MCF 10A (cell line): ENCODE measurements around the gene ARPC1B. TPM values are rescaled to one million over a fixed set of nuclear protein-coding genes. Genes with fewer than 3 reads are reported as not detected.
"Not testable (repeated sequence)": the region's sequence is repeated elsewhere in the genome, so short reads cannot be mapped to it uniquely, and the experiment has no call there.

Experiments
- BruUV-seq: library from RNA; stranded (reverse); fragments of 400-500 nt; replicated peaks from 2 replicates; lab custom pipeline; 2021; lab: Mats Ljungman, UMichigan
- CTCF ChIA-PET: fragments of 300-600 bp; sonication (Branson Sonifier 250); formaldehyde crosslinking; extraction: SDS; loops from one replicate; lab custom pipeline; 2021; ENCODE audit warnings: antibody characterized with exemption, inconsistent platforms; lab: Yijun Ruan, JAX
- POLR2A ChIA-PET: fragments of 300-600, 350-650 bp; sonication (Branson Sonifier 250); formaldehyde crosslinking; extraction: SDS; loops from one replicate; lab custom pipeline; 2020; ENCODE audit warnings: antibody characterized with exemption, inconsistent platforms; lab: Yijun Ruan, JAX
- DNase-seq: peaks from one replicate; pipeline ENCODE4 v3.0.0-alpha.2; 2018; ENCODE audit not compliant: unreplicated experiment
- H3K27ac Mint-ChIP-seq: one replicate; pipeline ENCODE4 v1.8.0; 2022; ENCODE audit warnings: mild to moderate bottlenecking, low read depth, mixed read lengths; ENCODE audit not compliant: unreplicated experiment
- H3K27me3 Mint-ChIP-seq: one replicate; pipeline ENCODE4 v1.8.0; 2022; ENCODE audit warnings: mixed read lengths; ENCODE audit not compliant: insufficient read depth, unreplicated experiment
- H3K36me3 Mint-ChIP-seq: one replicate; pipeline ENCODE4 v1.8.0; 2022; ENCODE audit warnings: mild to moderate bottlenecking, moderate library complexity, mixed read lengths; ENCODE audit not compliant: insufficient read depth, unreplicated experiment
- H3K4me1 Mint-ChIP-seq: one replicate; pipeline ENCODE4 v1.8.0; 2022; ENCODE audit warnings: mixed read lengths; ENCODE audit not compliant: insufficient read depth, unreplicated experiment
- H3K4me3 Mint-ChIP-seq: one replicate; pipeline ENCODE4 v1.8.0; 2022; ENCODE audit warnings: mild to moderate bottlenecking, moderate library complexity, mixed read lengths; ENCODE audit not compliant: unreplicated experiment
- H3K9me3 Mint-ChIP-seq: one replicate; pipeline ENCODE4 v1.8.0; 2022; ENCODE audit warnings: mixed read lengths; ENCODE audit not compliant: unreplicated experiment
- CTCF ChIP-seq: fragments of 200-600 bp; IDR thresholded peaks from one replicate; pipeline ENCODE4 v1.8.0; 2022; ENCODE audit warnings: antibody characterized with exemption, mild to moderate bottlenecking; ENCODE audit not compliant: unreplicated experiment
- intact Hi-C: fragments of 100-400 bp; cut with micrococcal nuclease; formaldehyde crosslinking; loops from 2 replicates; pipeline ENCODE4 v1.14.1; 2022
- total RNA-seq: library from RNA; stranded (reverse); gene quantifications from 2 replicates; pipeline ENCODE4 v1.2.3, GENCODE V29; 2022

ARPC1B gene
- total RNA-seq, 1 experiment from 2014 or later: 174 TPM

- H3K27ac Mint-ChIP-seq: no peak overlapping the region
- H3K4me3 Mint-ChIP-seq: no peak overlapping the region
- H3K36me3 Mint-ChIP-seq: peaks cover 55% of the 10 kb centered on the region
- H3K27me3 Mint-ChIP-seq: no peaks in the 10 kb centered on the region
- intact Hi-C loops: no loop called here
- ChIA-PET CTCF (interaction anchor here (1.1 kb wide), 1 partner anchor 21 kb away, joined by 3 read pairs; no protein-coding TSS in a partner anchor), POLR2A (no interaction called here)
- no peak for TF ChIP-seq CTCF
- no TSS peak for BruUV-seq
- H3K4me1 Mint-ChIP-seq: peaks cover under 1% of the 10 kb centered on the region
- H3K9me3 Mint-ChIP-seq: no peaks in the 10 kb centered on the region
- DNase-seq: no peak
Measured at GRCh38 chr7:99385564-99385963, 11.0 kb downstream of the ARPC1B start.

- no TSS peak for BruUV-seq
- DNase-seq: peak; percentile 59
- CTCF ChIA-PET: interaction anchor here (0.6 to 1.1 kb wide), 3 partner anchors 21 to 58 kb away, joined by 3 to 6 read pairs (median 3); no protein-coding TSS in a partner anchor
- H3K4me3 Mint-ChIP-seq: no peak overlapping the region
- H3K36me3 Mint-ChIP-seq: peaks cover 66% of the 10 kb centered on the region
- no peaks in the 10 kb centered on the region for H3K4me1 Mint-ChIP-seq
- H3K27ac Mint-ChIP-seq: no peak overlapping the region
- peak; percentile 10 for TF ChIP-seq CTCF
- POLR2A ChIA-PET: interaction anchor here (0.8 to 1.2 kb wide), 3 partner anchors 20 to 34 kb away, joined by 4 read pairs; partner anchors contain the start of genes BUD31 and PDAP1
- no peaks in the 10 kb centered on the region for H3K27me3 Mint-ChIP-seq
- intact Hi-C loops: no loop called here
- no peaks in the 10 kb centered on the region for H3K9me3 Mint-ChIP-seq
Measured at GRCh38 chr7:99386584-99387238, 12.2 kb downstream of the ARPC1B start.

GRCh38 chr7:99387239-99387635, 12.7 kb downstream of the ARPC1B start:
- DNase-seq, BruUV-seq, H3K27me3 Mint-ChIP-seq, H3K27ac Mint-ChIP-seq, H3K4me3 Mint-ChIP-seq, H3K4me1 Mint-ChIP-seq, intact Hi-C loops, H3K9me3 Mint-ChIP-seq: not testable (repeated sequence)
- ChIA-PET CTCF (interaction anchor here (0.6 kb wide), 1 partner anchor 59 kb away, joined by 6 read pairs; no protein-coding TSS in a partner anchor), POLR2A (interaction anchor here (0.8 to 1.2 kb wide), 3 partner anchors 20 to 34 kb away, joined by 4 read pairs; partner anchors contain the start of genes BUD31 and PDAP1)
- peaks cover 71% of the 10 kb centered on the region for H3K36me3 Mint-ChIP-seq

- intact Hi-C loops: no loop called here
- no peaks in the 10 kb centered on the region for H3K27me3 Mint-ChIP-seq
Measured at GRCh38 chr7:99387912-99388311, 13.4 kb downstream of the ARPC1B start.

More at GRCh38 chr7:99387912-99388311, 13.4 kb downstream of the ARPC1B start:
- no peak for TF ChIP-seq CTCF
- no TSS peak for BruUV-seq
- DNase-seq: no peak
- Mint-ChIP-seq H3K27ac (no peak overlapping the region), H3K4me3 (no peak overlapping the region), H3K9me3 (no peaks in the 10 kb centered on the region), H3K36me3 (peaks cover 76% of the 10 kb centered on the region), H3K4me1 (no peaks in the 10 kb centered on the region)
- ChIA-PET CTCF (no interaction called here), POLR2A (interaction anchor here (1.1 to 3.1 kb wide), 2 partner anchors 19 to 35 kb away, joined by 4 to 9 read pairs; no protein-coding TSS in a partner anchor)
